GM23338 (cell line): ENCODE measurements around the gene AZGP1. TPM values are rescaled to one million over a fixed set of nuclear protein-coding genes. Genes with fewer than 3 reads are reported as not detected.

Experiments
- ATAC-seq: fragments of 200-7000 bp; cut with Tn5 transposase; 3 replicates; pipeline ENCODE4 v1.9.1; 2020
- DNase-seq: peaks from one replicate; pipeline ENCODE4 v3.0.0-alpha.2; 2015; ENCODE audit warnings: low spot score
- H2AFZ ChIP-seq: fragments of 200-600 bp; sonication (generic); 2 replicates; pipeline ENCODE4 v1.8.0; 2016; ENCODE audit warnings: antibody characterized with exemption, mild to moderate bottlenecking, moderate library complexity
- H3F3A ChIP-seq: fragments of 200-600 bp; sonication (generic); replicated peaks from 2 replicates; pipeline ENCODE4 v1.8.0; 2017; ENCODE audit warnings: antibody characterized with exemption, mixed run types, low read depth
- H3K27ac ChIP-seq: fragments of 200-600 bp; sonication (generic); 2 replicates; pipeline ENCODE4 v1.6.1; 2016; ENCODE audit warnings: low read depth
- H3K27me3 ChIP-seq: fragments of 200-600 bp; sonication (generic); 2 replicates; pipeline ENCODE4 v1.8.0; 2016; ENCODE audit warnings: mild to moderate bottlenecking, mixed run types, moderate library complexity; ENCODE audit not compliant: insufficient read depth
- H3K36me3 ChIP-seq: fragments of 200-600 bp; sonication (generic); 2 replicates; pipeline ENCODE4 v1.8.0; 2016; ENCODE audit warnings: mild to moderate bottlenecking; ENCODE audit not compliant: insufficient read depth
- H3K4me1 ChIP-seq: fragments of 200-600 bp; sonication (generic); 2 replicates; pipeline ENCODE4 v1.8.0; 2016; ENCODE audit warnings: mild to moderate bottlenecking, moderate library complexity; ENCODE audit not compliant: insufficient read depth
- H3K4me2 ChIP-seq: fragments of 200-600 bp; sonication (generic); 2 replicates; pipeline ENCODE4 v1.7.1; 2017; ENCODE audit warnings: mixed run types
- H3K4me3 ChIP-seq: fragments of 200-600 bp; sonication (generic); 2 replicates; pipeline ENCODE4 v1.6.1; 2016; ENCODE audit warnings: mixed run types
- H3K79me2 ChIP-seq: fragments of 200-600 bp; sonication (generic); replicated peaks from 2 replicates; pipeline ENCODE4 v1.8.0; 2017; ENCODE audit warnings: mild to moderate bottlenecking; ENCODE audit not compliant: insufficient read depth
- H3K9me2 ChIP-seq: fragments of 200-600 bp; sonication (generic); 2 replicates; pipeline ENCODE4 v1.8.0; 2017; ENCODE audit not compliant: insufficient read depth
- H4K20me1 ChIP-seq: fragments of 200-600 bp; sonication (generic); replicated peaks from 2 replicates; pipeline ENCODE4 v1.8.0; 2017; ENCODE audit warnings: mild to moderate bottlenecking; ENCODE audit not compliant: insufficient read depth
- H3K27ac Mint-ChIP-seq: 2 replicates; pipeline ENCODE4 v1.8.0; 2020; ENCODE audit warnings: inconsistent platforms, mild to moderate bottlenecking, moderate library complexity, mixed read lengths
- H3K27me3 Mint-ChIP-seq: 3 replicates; pipeline ENCODE4 v1.8.0; 2022; ENCODE audit warnings: low read depth, mild to moderate bottlenecking, moderate library complexity, mixed read lengths, inconsistent platforms; ENCODE audit not compliant: insufficient read depth, poor library complexity
- H3K36me3 Mint-ChIP-seq: 3 replicates; pipeline ENCODE4 v1.8.0; 2021; ENCODE audit warnings: low read depth, mild to moderate bottlenecking, inconsistent platforms, moderate library complexity, mixed read lengths
- H3K4me1 Mint-ChIP-seq: 3 replicates; pipeline ENCODE4 v1.8.0; 2020; ENCODE audit warnings: mild to moderate bottlenecking, inconsistent platforms, mixed read lengths
- H3K4me3 Mint-ChIP-seq: 3 replicates; pipeline ENCODE4 v1.8.0; 2021; ENCODE audit warnings: moderate library complexity, mild to moderate bottlenecking, inconsistent platforms, mixed read lengths
- H3K9me3 Mint-ChIP-seq: 3 replicates; pipeline ENCODE4 v1.8.0; 2020; ENCODE audit warnings: moderate library complexity, mild to moderate bottlenecking, inconsistent platforms, mixed read lengths
- CREB1 ChIP-seq: fragments of 250-450 bp; sonication (Bioruptor Pico); IDR thresholded peaks from 2 replicates; pipeline ENCODE4 v1.5.0; 2020; ENCODE audit warnings: low read depth, mild to moderate bottlenecking, moderate library complexity
- EZH2 ChIP-seq: fragments of 200-600 bp; sonication (generic); IDR thresholded peaks from one replicate; pipeline ENCODE4 v1.8.0; 2017; ENCODE audit warnings: antibody characterized with exemption, mild to moderate bottlenecking, low read depth; ENCODE audit not compliant: unreplicated experiment
- EZH2phosphoT487 ChIP-seq: fragments of 200-600 bp; sonication (generic); IDR thresholded peaks from one replicate; pipeline ENCODE4 v1.8.1; 2018; ENCODE audit warnings: antibody characterized with exemption; ENCODE audit not compliant: unreplicated experiment
- JUNB ChIP-seq: IDR thresholded peaks from one replicate; pipeline ENCODE4 v1.6.1; 2016; ENCODE audit warnings: antibody characterized with exemption; ENCODE audit not compliant: unreplicated experiment
- NANOG ChIP-seq: IDR thresholded peaks from 2 replicates; pipeline ENCODE4 v1.6.1; 2016; ENCODE audit warnings: antibody characterized with exemption, borderline replicate concordance
- POLR2AphosphoS5 ChIP-seq: IDR thresholded peaks from 2 replicates; pipeline ENCODE4 v1.6.1; 2016; ENCODE audit warnings: antibody characterized with exemption, low read depth
- STAT1 ChIP-seq: IDR thresholded peaks from one replicate; pipeline ENCODE4 v1.6.1; 2016; ENCODE audit warnings: antibody characterized with exemption; ENCODE audit not compliant: unreplicated experiment
- ZNF114 ChIP-seq: fragments of 250-450 bp; sonication (Bioruptor Pico); IDR thresholded peaks from 2 replicates; pipeline ENCODE4 v1.5.0; 2020; ENCODE audit warnings: mild to moderate bottlenecking, moderate library complexity
- ZNF331 ChIP-seq: fragments of 250-450 bp; sonication (Bioruptor Pico); IDR thresholded peaks from 2 replicates; pipeline ENCODE4 v1.5.0; 2020; ENCODE audit warnings: low read depth, mild to moderate bottlenecking, moderate library complexity
- polyA plus RNA-seq: library from polyadenylated mRNA; unstranded; fragments of >200 nt; fragmentation: Nextera tagmentation; extraction: Ambion mirVana; gene quantifications from 2 replicates; pipeline ENCODE4 v1.2.1, GENCODE V29; 2016
- total RNA-seq: library from RNA; depleted of rRNA; stranded (reverse); fragments of >200 nt; shearing (Covaris generic); gene quantifications from 2 replicates; pipeline ENCODE4 v1.2.3, GENCODE V29; 2014
- TF ChIP-seq, protein P1 (sequence below): IDR thresholded peaks from 2 replicates; pipeline ENCODE4 v1.6.1; 2016; ENCODE audit warnings: antibody characterized with exemption
- TF ChIP-seq, protein P2 (sequence below): IDR thresholded peaks from one replicate; pipeline ENCODE4 v1.6.1; 2018; ENCODE audit warnings: antibody characterized with exemption; ENCODE audit not compliant: unreplicated experiment
- TF ChIP-seq, protein P3 (sequence below), 2 experiments: fragments of 200-600 bp in 1 of 2; sonication (generic) in 1 of 2; conservative IDR thresholded peaks; 2 replicates each; pipeline versions ENCODE4 v1.5.1 to v1.6.1; 2016 to 2017; ENCODE audit warnings: antibody characterized with exemption in 2 of 2, low read depth in 2 of 2, mild to moderate bottlenecking in 2 of 2, moderate library complexity in 1 of 2
- TF ChIP-seq, protein P4 (sequence below): fragments of 250-450 bp; sonication (Bioruptor Pico); IDR thresholded peaks from 2 replicates; pipeline ENCODE4 v1.5.0; 2020; ENCODE audit warnings: mild to moderate bottlenecking, moderate library complexity

The AZGP1 gene
- total and polyA plus RNA-seq, 2 experiments from 2014 or later, result 0.17 to 1.3 TPM

DNA sequence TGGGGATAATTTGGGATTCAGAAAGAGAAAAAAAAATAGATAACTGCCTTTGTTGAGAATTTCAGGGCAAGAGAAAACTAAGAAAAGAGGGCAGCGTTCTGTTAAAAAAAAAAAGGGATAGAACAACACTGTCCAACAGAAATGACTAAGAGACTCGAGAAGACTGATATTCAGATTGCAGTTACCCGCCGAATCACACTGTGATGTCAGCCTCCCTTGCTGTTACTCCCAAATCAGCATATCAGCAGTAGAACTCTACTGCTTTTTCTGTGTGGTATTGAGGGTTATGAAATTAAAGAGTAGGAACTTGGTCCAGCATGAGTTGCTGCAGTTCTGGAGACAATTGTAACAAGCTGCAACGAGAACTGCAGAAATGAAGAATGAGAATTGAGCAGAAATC is 48.3 kb downstream of the AZGP1 start:
- Histone ChIP-seq H3K9me2 (peaks cover 30% of the 10 kb centered on the region), H2AFZ (no peak overlapping the region), H3K4me2 (no peak overlapping the region), H3K36me3 (no peaks in the 10 kb centered on the region), H3K79me2 (no peaks in the 10 kb centered on the region), H3F3A (no peaks in the 10 kb centered on the region), H3K27ac (no peak overlapping the region), H3K27me3 (no peaks in the 10 kb centered on the region), H4K20me1 (no peaks in the 10 kb centered on the region), H3K4me1 (peaks cover 9% of the 10 kb centered on the region), H3K4me3 (no peak overlapping the region)
- DNase-seq, result no peak
- Mint-ChIP-seq H3K9me3 (peaks cover 3% of the 10 kb centered on the region; the same call in 1 of the 3 replicates), H3K4me3 (no peak overlapping the region), H3K27ac (no peak overlapping the region), H3K27me3 (peaks cover 10% of the 10 kb centered on the region), H3K4me1 (peaks cover 25% of the 10 kb centered on the region), H3K36me3 (peaks cover 11% of the 10 kb centered on the region)
- no peak for ATAC-seq
- TF ChIP-seq EZH2phosphoT487 (no peak), POLR2AphosphoS5 (no peak), ZNF114 (CRISPR knock-in tag) (no peak), JUNB (no peak), CREB1 (no peak), NANOG (no peak), ZNF331 (no peak), STAT1 (no peak), EZH2 (no peak)
- TF ChIP-seq, protein P1, sequence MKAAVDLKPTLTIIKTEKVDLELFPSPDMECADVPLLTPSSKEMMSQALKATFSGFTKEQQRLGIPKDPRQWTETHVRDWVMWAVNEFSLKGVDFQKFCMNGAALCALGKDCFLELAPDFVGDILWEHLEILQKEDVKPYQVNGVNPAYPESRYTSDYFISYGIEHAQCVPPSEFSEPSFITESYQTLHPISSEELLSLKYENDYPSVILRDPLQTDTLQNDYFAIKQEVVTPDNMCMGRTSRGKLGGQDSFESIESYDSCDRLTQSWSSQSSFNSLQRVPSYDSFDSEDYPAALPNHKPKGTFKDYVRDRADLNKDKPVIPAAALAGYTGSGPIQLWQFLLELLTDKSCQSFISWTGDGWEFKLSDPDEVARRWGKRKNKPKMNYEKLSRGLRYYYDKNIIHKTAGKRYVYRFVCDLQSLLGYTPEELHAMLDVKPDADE, result no peak
- TF ChIP-seq, protein P2, sequence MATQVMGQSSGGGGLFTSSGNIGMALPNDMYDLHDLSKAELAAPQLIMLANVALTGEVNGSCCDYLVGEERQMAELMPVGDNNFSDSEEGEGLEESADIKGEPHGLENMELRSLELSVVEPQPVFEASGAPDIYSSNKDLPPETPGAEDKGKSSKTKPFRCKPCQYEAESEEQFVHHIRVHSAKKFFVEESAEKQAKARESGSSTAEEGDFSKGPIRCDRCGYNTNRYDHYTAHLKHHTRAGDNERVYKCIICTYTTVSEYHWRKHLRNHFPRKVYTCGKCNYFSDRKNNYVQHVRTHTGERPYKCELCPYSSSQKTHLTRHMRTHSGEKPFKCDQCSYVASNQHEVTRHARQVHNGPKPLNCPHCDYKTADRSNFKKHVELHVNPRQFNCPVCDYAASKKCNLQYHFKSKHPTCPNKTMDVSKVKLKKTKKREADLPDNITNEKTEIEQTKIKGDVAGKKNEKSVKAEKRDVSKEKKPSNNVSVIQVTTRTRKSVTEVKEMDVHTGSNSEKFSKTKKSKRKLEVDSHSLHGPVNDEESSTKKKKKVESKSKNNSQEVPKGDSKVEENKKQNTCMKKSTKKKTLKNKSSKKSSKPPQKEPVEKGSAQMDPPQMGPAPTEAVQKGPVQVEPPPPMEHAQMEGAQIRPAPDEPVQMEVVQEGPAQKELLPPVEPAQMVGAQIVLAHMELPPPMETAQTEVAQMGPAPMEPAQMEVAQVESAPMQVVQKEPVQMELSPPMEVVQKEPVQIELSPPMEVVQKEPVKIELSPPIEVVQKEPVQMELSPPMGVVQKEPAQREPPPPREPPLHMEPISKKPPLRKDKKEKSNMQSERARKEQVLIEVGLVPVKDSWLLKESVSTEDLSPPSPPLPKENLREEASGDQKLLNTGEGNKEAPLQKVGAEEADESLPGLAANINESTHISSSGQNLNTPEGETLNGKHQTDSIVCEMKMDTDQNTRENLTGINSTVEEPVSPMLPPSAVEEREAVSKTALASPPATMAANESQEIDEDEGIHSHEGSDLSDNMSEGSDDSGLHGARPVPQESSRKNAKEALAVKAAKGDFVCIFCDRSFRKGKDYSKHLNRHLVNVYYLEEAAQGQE, result no peak
- TF ChIP-seq, protein P3, sequence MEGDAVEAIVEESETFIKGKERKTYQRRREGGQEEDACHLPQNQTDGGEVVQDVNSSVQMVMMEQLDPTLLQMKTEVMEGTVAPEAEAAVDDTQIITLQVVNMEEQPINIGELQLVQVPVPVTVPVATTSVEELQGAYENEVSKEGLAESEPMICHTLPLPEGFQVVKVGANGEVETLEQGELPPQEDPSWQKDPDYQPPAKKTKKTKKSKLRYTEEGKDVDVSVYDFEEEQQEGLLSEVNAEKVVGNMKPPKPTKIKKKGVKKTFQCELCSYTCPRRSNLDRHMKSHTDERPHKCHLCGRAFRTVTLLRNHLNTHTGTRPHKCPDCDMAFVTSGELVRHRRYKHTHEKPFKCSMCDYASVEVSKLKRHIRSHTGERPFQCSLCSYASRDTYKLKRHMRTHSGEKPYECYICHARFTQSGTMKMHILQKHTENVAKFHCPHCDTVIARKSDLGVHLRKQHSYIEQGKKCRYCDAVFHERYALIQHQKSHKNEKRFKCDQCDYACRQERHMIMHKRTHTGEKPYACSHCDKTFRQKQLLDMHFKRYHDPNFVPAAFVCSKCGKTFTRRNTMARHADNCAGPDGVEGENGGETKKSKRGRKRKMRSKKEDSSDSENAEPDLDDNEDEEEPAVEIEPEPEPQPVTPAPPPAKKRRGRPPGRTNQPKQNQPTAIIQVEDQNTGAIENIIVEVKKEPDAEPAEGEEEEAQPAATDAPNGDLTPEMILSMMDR (conservative IDR thresholded peaks at IDR 0.05; ENCODE audit: low read depth in 2 of 2), result no peak
- TF ChIP-seq, protein P4, sequence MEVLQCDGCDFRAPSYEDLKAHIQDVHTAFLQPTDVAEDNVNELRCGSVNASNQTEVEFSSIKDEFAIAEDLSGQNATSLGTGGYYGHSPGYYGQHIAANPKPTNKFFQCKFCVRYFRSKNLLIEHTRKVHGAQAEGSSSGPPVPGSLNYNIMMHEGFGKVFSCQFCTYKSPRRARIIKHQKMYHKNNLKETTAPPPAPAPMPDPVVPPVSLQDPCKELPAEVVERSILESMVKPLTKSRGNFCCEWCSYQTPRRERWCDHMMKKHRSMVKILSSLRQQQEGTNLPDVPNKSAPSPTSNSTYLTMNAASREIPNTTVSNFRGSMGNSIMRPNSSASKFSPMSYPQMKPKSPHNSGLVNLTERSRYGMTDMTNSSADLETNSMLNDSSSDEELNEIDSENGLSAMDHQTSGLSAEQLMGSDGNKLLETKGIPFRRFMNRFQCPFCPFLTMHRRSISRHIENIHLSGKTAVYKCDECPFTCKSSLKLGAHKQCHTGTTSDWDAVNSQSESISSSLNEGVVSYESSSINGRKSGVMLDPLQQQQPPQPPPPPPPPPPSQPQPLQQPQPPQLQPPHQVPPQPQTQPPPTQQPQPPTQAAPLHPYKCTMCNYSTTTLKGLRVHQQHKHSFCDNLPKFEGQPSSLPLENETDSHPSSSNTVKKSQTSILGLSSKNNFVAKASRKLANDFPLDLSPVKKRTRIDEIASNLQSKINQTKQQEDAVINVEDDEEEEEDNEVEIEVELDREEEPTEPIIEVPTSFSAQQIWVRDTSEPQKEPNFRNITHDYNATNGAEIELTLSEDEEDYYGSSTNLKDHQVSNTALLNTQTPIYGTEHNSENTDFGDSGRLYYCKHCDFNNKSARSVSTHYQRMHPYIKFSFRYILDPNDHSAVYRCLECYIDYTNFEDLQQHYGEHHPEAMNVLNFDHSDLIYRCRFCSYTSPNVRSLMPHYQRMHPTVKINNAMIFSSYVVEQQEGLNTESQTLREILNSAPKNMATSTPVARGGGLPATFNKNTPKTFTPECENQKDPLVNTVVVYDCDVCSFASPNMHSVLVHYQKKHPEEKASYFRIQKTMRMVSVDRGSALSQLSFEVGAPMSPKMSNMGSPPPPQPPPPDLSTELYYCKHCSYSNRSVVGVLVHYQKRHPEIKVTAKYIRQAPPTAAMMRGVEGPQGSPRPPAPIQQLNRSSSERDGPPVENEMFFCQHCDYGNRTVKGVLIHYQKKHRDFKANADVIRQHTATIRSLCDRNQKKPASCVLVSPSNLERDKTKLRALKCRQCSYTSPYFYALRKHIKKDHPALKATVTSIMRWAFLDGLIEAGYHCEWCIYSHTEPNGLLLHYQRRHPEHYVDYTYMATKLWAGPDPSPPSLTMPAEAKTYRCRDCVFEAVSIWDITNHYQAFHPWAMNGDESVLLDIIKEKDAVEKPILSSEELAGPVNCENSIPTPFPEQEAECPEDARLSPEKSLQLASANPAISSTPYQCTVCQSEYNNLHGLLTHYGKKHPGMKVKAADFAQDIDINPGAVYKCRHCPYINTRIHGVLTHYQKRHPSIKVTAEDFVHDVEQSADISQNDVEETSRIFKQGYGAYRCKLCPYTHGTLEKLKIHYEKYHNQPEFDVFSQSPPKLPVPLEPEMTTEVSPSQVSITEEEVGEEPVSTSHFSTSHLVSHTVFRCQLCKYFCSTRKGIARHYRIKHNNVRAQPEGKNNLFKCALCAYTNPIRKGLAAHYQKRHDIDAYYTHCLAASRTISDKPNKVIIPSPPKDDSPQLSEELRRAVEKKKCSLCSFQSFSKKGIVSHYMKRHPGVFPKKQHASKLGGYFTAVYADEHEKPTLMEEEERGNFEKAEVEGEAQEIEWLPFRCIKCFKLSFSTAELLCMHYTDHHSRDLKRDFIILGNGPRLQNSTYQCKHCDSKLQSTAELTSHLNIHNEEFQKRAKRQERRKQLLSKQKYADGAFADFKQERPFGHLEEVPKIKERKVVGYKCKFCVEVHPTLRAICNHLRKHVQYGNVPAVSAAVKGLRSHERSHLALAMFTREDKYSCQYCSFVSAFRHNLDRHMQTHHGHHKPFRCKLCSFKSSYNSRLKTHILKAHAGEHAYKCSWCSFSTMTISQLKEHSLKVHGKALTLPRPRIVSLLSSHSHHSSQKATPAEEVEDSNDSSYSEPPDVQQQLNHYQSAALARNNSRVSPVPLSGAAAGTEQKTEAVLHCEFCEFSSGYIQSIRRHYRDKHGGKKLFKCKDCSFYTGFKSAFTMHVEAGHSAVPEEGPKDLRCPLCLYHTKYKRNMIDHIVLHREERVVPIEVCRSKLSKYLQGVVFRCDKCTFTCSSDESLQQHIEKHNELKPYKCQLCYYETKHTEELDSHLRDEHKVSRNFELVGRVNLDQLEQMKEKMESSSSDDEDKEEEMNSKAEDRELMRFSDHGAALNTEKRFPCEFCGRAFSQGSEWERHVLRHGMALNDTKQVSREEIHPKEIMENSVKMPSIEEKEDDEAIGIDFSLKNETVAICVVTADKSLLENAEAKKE, result no peak
